Peyer's patch (tissue), 4 donors: ENCODE measurements around the gene PHACTR1. TPM values are rescaled to one million over a fixed set of nuclear protein-coding genes. Genes with fewer than 3 reads are reported as not detected.

Experiments used
- DNase-seq, 3 donors: peaks; one replicate each; pipeline ENCODE4 v3.0.0-alpha.2; 2017 to 2019
- H3K27ac ChIP-seq, 4 donors: fragments of 200-600 bp; sonication (generic); one replicate each; pipeline ENCODE4 v1.5.1; 2016 to 2019
- H3K27me3 ChIP-seq, 2 donors: fragments of 200-600 bp; sonication (generic); one replicate each; pipeline ENCODE4 v1.5.1; 2019
- H3K36me3 ChIP-seq, 3 donors: fragments of 200-600 bp; sonication (generic); one replicate each; pipeline ENCODE4 v1.5.1; 2016 to 2019
- H3K4me1 ChIP-seq, 4 donors: fragments of 200-600 bp; sonication (generic); one replicate each; pipeline ENCODE4 v1.5.1; 2016 to 2019
- H3K4me3 ChIP-seq, 4 donors: fragments of 200-600 bp; sonication (generic); 1 replicate in 3 of 4; 2 replicates in 1 of 4; pipeline ENCODE4 v1.5.1; 2016 to 2019; ENCODE audit warnings: mild to moderate bottlenecking in 1 of 4
- H3K9me3 ChIP-seq, 4 donors: fragments of 200-600 bp; sonication (generic); one replicate each; pipeline ENCODE4 v1.5.1; 2016 to 2019; ENCODE audit warnings: mild to moderate bottlenecking in 1 of 4
- CTCF ChIP-seq, 6 experiments: fragments of 450-650 bp in 4 of 6; fragments of 200-600 bp in 2 of 6; sonication (generic) in 1 of 6; IDR thresholded peaks; one replicate each; pipeline ENCODE4 v1.5.1; 2017 to 2019; ENCODE audit warnings: antibody characterized with exemption in 6 of 6, mild to moderate bottlenecking in 3 of 6, moderate library complexity in 1 of 6
- POLR2A ChIP-seq, 2 donors: fragments of 450-650 bp; IDR thresholded peaks; one replicate each; pipeline ENCODE4 v1.5.1; 2017; ENCODE audit warnings: antibody characterized with exemption in 2 of 2, mild to moderate bottlenecking in 2 of 2, moderate library complexity in 2 of 2
- total RNA-seq, 4 donors: library from RNA; depleted of rRNA; stranded (reverse); fragments of >200 nt; gene quantifications; one replicate each; pipeline ENCODE4 v1.1.0, GENCODE V29; 2016

Gene PHACTR1
- total RNA-seq, 4 donors from 2014 or later = 0.35 to 19.0 (median 1.7) TPM

GRCh38 chr6:13189710-13190109, 473.1 kb downstream of the PHACTR1 start:
- H3K4me3 ChIP-seq = no peak overlapping the region
- no peaks in the 10 kb centered on the region for H3K36me3 ChIP-seq
- no peaks in the 10 kb centered on the region for H3K4me1 ChIP-seq
- no peak overlapping the region for H3K27ac ChIP-seq
- H3K9me3 ChIP-seq = no peaks in the 10 kb centered on the region
- TF ChIP-seq CTCF (IDR thresholded peaks at IDR 0.05) (no peak), POLR2A (IDR thresholded peaks at IDR 0.05) (no peak)
- H3K27me3 ChIP-seq = no peaks in the 10 kb centered on the region
- no peak for DNase-seq

- H3K4me1 ChIP-seq = no peaks in the 10 kb centered on the region
- H3K27me3 ChIP-seq = no peaks in the 10 kb centered on the region
- H3K36me3 ChIP-seq = no peaks in the 10 kb centered on the region
- no peak for DNase-seq
- H3K9me3 ChIP-seq = no peaks in the 10 kb centered on the region
- TF ChIP-seq POLR2A (IDR thresholded peaks at IDR 0.05) (no peak), CTCF (IDR thresholded peaks at IDR 0.05) (no peak)
- H3K4me3 ChIP-seq = no peak overlapping the region
- no peak overlapping the region for H3K27ac ChIP-seq
Observed at GRCh38 chr6:13190376-13190775, 473.8 kb downstream of the PHACTR1 start.

GRCh38 chr6:13191461-13191860, 474.9 kb downstream of the PHACTR1 start:
- H3K4me3 ChIP-seq = no peak overlapping the region
- no peak for DNase-seq
- no peaks in the 10 kb centered on the region for H3K4me1 ChIP-seq
- no peaks in the 10 kb centered on the region for H3K27me3 ChIP-seq
- no peak overlapping the region for H3K27ac ChIP-seq
- H3K36me3 ChIP-seq = no peaks in the 10 kb centered on the region
- TF ChIP-seq POLR2A (IDR thresholded peaks at IDR 0.05) (no peak), CTCF (IDR thresholded peaks at IDR 0.05) (no peak)
- no peaks in the 10 kb centered on the region for H3K9me3 ChIP-seq

- Histone ChIP-seq H3K27me3 (no peaks in the 10 kb centered on the region), H3K36me3 (no peaks in the 10 kb centered on the region), H3K4me1 (no peaks in the 10 kb centered on the region), H3K9me3 (no peaks in the 10 kb centered on the region), H3K4me3 (no peak overlapping the region), H3K27ac (no peak overlapping the region)
- TF ChIP-seq CTCF (IDR thresholded peaks at IDR 0.05) (peak in 5 of 6 experiments; percentile 21 to 54 (median 36)), POLR2A (IDR thresholded peaks at IDR 0.05) (no peak)
- peak in 2 of 3 donors; percentile 53 to 70 for DNase-seq
Observed at GRCh38 chr6:13194852-13195251, 478.3 kb downstream of the PHACTR1 start.

- no peaks in the 10 kb centered on the region for H3K9me3 ChIP-seq
- TF ChIP-seq POLR2A (IDR thresholded peaks at IDR 0.05) = no peak
- no peaks in the 10 kb centered on the region for H3K36me3 ChIP-seq
- H3K27me3 ChIP-seq = no peaks in the 10 kb centered on the region
- no peak overlapping the region for H3K4me3 ChIP-seq
- no peak for DNase-seq
- no peaks in the 10 kb centered on the region for H3K4me1 ChIP-seq
- no peak overlapping the region for H3K27ac ChIP-seq
Observed at GRCh38 chr6:13195803-13196202, 479.2 kb downstream of the PHACTR1 start.

- H3K9me3 ChIP-seq = no peaks in the 10 kb centered on the region
- DNase-seq = no peak
- no peaks in the 10 kb centered on the region for H3K27me3 ChIP-seq
- no peak for TF ChIP-seq POLR2A (IDR thresholded peaks at IDR 0.05)
- TF ChIP-seq CTCF (IDR thresholded peaks at IDR 0.05) = no peak
- H3K4me1 ChIP-seq = no peaks in the 10 kb centered on the region
- H3K4me3 ChIP-seq = no peak overlapping the region
- no peak overlapping the region for H3K27ac ChIP-seq
- H3K36me3 ChIP-seq = no peaks in the 10 kb centered on the region
Observed at GRCh38 chr6:13198168-13198567, 481.6 kb downstream of the PHACTR1 start.
